GM18499 (cell line): Measurements from ENCODE around the gene KLHDC4.

Experiments used
- ATAC-seq: cut with Tn5 transposase; IDR thresholded peaks from one replicate; pipeline ENCODE4 v1.9.1; 2021; ENCODE audit warnings: moderate number of reproducible peaks; ENCODE audit not compliant: insufficient read depth, unreplicated experiment

KLHDC4 gene

GRCh38 chr16:87704754-87705353, 60.9 kb downstream of the KLHDC4 start:
- no peak for ATAC-seq

- ATAC-seq: no peak
Measured at GRCh38 chr16:87703835-87704375, 61.9 kb downstream of the KLHDC4 start.

GRCh38 chr16:87703071-87703470, 62.7 kb downstream of the KLHDC4 start:
- no peak for ATAC-seq

- no peak for ATAC-seq
Measured at GRCh38 chr16:87702325-87702811, 63.4 kb downstream of the KLHDC4 start.

GRCh38 chr16:87701505-87701921, 64.3 kb downstream of the KLHDC4 start:
- no peak for ATAC-seq

- no peak for ATAC-seq
Measured at GRCh38 chr16:87701078-87701460, 64.7 kb downstream of the KLHDC4 start.

- no peak for ATAC-seq
Measured at GRCh38 chr16:87700406-87701077, 65.2 kb downstream of the KLHDC4 start.

GRCh38 chr16:87698676-87699199, 67.0 kb downstream of the KLHDC4 start:
- no peak for ATAC-seq

GRCh38 chr16:87698241-87698640, 67.5 kb downstream of the KLHDC4 start:
- ATAC-seq: no peak

GRCh38 chr16:87697792-87698191, 68.0 kb downstream of the KLHDC4 start:
- no peak for ATAC-seq

GRCh38 chr16:87697256-87697655, 68.5 kb downstream of the KLHDC4 start:
- no peak for ATAC-seq

- ATAC-seq: no peak
Measured at GRCh38 chr16:87696726-87697125, 69.1 kb downstream of the KLHDC4 start.

- no peak for ATAC-seq
Measured at GRCh38 chr16:87695534-87695933, 70.3 kb downstream of the KLHDC4 start.

- no peak for ATAC-seq
Measured at GRCh38 chr16:87694441-87695125, 71.2 kb downstream of the KLHDC4 start.

GRCh38 chr16:87693827-87694226, 72.0 kb downstream of the KLHDC4 start:
- no peak for ATAC-seq

GRCh38 chr16:87692756-87693155, 73.0 kb downstream of the KLHDC4 start:
- no peak for ATAC-seq

- no peak for ATAC-seq
Measured at GRCh38 chr16:87692176-87692575, 73.6 kb downstream of the KLHDC4 start.

GRCh38 chr16:87691686-87692079, 74.1 kb downstream of the KLHDC4 start:
- ATAC-seq: no peak

- no peak for ATAC-seq
Measured at GRCh38 chr16:87690911-87691685, 74.7 kb downstream of the KLHDC4 start.

- ATAC-seq: no peak
Measured at GRCh38 chr16:87689956-87690465, 75.8 kb downstream of the KLHDC4 start.
